Frontal cortex (tissue), 4 donors: ENCODE results near the gene SLC10A1. TPM values are rescaled to one million over a fixed set of nuclear protein-coding genes. Genes with fewer than 3 reads are reported as not detected.

ENCODE experiments used
- DNase-seq, 2 donors: peaks; one replicate each; pipeline ENCODE4 v3.0.0; 2012; ENCODE audit warnings: low spot score in 2 of 2
- FAIRE-seq: peaks from 2 replicates; lab custom pipeline; 2012; peaks lifted over from hg19 to GRCh38; lab: Jason Lieb, UNC
- total RNA-seq: library from RNA; depleted of rRNA; stranded (reverse); fragments of >200 nt; gene quantifications from one replicate; pipeline ENCODE4 v1.2.3, GENCODE V29; 2014
- donor health status: control.
- donor health status: control.
- donor health status: control.

The SLC10A1 gene
- total RNA-seq, 1 donor from 2014 or later = not detected

- FAIRE-seq = no peak
- DNase-seq = no peak
Measured at GRCh38 chr14:69811227-69811867, 14.3 kb upstream of the SLC10A1 start.

GRCh38 chr14:69808919-69809808, 12.1 kb upstream of the SLC10A1 start:
- no peak for DNase-seq
- FAIRE-seq = no peak

GRCh38 chr14:69807192-69807591, 10.2 kb upstream of the SLC10A1 start:
- FAIRE-seq (no peak), DNase-seq (no peak)

GRCh38 chr14:69804902-69805301, 7.9 kb upstream of the SLC10A1 start:
- FAIRE-seq = no peak

DNA sequence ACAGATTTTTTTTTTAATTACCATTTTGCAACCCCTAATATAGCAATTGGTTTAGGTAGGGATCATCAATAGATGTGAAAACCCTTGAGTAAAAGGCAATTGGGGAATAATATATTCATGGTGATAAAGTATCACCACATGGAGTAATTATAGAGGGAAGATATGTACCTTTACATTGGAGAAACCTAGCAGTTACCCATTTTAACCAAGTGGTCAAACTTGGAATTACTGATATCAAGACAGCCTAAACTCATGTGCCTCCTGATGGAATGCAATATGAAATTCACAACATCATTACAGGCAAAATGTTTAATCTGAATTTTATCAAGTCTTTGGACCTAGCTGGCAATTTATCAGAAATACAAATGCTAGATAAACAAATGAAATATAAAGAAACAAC, 6.7 kb upstream of the SLC10A1 start:
- DNase-seq (no peak), FAIRE-seq (no peak)

More at GRCh38 chr14:69804902-69805301, 7.9 kb upstream of the SLC10A1 start:
- DNase-seq = no peak

GRCh38 chr14:69798339-69798735, 1.3 kb upstream of the SLC10A1 start:
- DNase-seq (no peak), FAIRE-seq (no peak)

- FAIRE-seq (no peak), DNase-seq (no peak)
Measured at GRCh38 chr14:69797573-69798338, 715 bp upstream of the SLC10A1 start.

GRCh38 chr14:69795691-69796090, 1.4 kb downstream of the SLC10A1 start:
- DNase-seq = no peak
- no peak for FAIRE-seq

- FAIRE-seq = no peak
- DNase-seq = no peak
Measured at GRCh38 chr14:69794791-69795190, 2.2 kb downstream of the SLC10A1 start.

- FAIRE-seq = no peak
Measured at GRCh38 chr14:69792887-69793421, 4.1 kb downstream of the SLC10A1 start.

DNA sequence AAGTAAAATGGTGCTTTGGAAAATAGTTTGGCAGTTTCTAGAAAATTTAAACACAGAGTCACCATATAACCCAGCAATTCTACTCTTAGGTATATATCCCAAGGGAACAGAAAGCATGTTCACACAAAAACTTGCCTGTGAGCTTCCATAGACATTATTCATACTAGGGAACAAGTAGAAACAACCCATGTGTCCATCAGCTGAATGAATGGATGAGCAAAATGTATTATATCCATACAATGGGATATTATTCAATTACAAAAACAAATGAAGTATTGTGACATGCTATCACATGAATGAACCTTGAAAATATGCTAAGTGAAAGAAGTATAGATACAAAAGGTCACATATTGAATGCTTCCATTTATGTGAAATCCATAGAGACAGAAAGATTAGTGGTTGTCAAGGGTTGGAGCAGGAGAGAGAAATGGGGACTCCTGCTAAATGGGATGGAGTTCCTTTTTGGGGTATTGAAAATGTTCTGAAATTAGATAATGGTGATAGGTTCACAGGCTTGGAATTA, 7.9 kb downstream of the SLC10A1 start:
- FAIRE-seq = no peak

More at GRCh38 chr14:69792887-69793421, 4.1 kb downstream of the SLC10A1 start:
- DNase-seq = no peak

GRCh38 chr14:69786603-69787002, 10.4 kb downstream of the SLC10A1 start:
- FAIRE-seq = no peak
- no peak for DNase-seq

More for the DNA sequence above, 7.9 kb downstream of the SLC10A1 start:
- DNase-seq = no peak

GRCh38 chr14:69784942-69785341, 12.1 kb downstream of the SLC10A1 start:
- FAIRE-seq = no peak
- no peak for DNase-seq

GRCh38 chr14:69780952-69781351, 16.1 kb downstream of the SLC10A1 start:
- no peak for FAIRE-seq

DNA sequence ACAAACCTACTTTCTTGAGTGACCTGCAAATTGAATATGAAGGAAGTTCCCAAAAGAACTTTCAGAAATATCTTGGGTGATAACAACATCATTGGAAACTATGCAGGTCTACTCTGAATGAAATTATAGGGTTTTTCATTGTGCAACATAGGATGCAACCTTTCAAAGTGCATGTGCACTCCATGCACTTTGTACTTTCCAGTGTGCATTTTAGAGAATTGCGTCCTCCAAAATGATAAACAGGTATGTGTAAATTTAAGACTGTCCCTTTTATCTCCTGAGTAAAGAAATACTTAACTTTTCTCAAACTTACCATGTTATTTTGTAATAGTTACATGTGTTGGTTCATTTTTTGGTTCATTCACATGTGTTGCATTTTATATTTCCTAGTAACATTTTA, 16.9 kb downstream of the SLC10A1 start:
- FAIRE-seq = no peak
- no peak for DNase-seq

More at GRCh38 chr14:69780952-69781351, 16.1 kb downstream of the SLC10A1 start:
- no peak for DNase-seq

GRCh38 chr14:69779088-69779487, 18.0 kb downstream of the SLC10A1 start:
- no peak for FAIRE-seq

GRCh38 chr14:69776875-69777453, 20.1 kb downstream of the SLC10A1 start:
- DNase-seq = no peak
- FAIRE-seq = no peak

More at GRCh38 chr14:69779088-69779487, 18.0 kb downstream of the SLC10A1 start:
- DNase-seq = no peak

GRCh38 chr14:69775012-69775411, 22.0 kb downstream of the SLC10A1 start:
- no peak for FAIRE-seq
- no peak for DNase-seq

DNA sequence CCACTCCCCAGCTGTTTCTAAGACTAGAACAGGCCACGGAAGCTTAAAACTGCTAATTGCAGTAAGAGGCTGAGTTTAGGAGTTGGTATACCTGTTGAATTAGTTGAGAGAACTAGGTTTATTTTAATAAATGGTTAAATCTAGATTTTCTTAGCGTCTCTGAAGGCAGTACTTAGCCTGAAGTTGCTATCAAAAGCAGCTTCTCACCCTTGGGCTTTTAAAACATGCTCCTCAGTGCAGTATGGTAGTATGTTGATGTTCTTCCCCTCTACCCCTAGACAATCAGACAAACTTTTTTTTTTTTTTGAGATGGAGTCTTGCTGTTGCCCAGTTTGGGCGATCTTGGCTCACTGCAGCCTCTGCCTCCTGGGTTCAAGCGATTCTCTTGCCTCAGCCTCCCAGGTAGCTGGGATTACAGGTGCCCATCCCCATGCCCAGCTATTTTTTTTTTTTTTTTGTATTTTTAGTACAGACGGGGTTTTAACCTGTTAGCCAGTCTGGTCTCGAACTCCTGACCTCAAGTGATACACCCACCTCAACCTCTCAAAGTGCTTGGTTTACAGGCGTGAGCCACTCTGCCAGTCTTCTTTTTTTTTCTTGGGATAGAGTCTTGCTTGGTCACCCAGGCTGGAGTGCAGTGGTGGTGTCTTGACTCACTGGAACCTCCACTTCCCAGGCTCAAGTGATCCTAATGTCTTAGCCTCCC, 23.3 kb downstream of the SLC10A1 start:
- FAIRE-seq (no peak), DNase-seq (no peak)
